Activated naive CD8-positive, alpha-beta T cell treated with anti-CD3 and anti-CD28 coated beads for 36 hours (primary cell): ENCODE results near the gene ACTR2. TPM values are rescaled to one million over a fixed set of nuclear protein-coding genes. Genes with fewer than 3 reads are reported as not detected.
"Not testable (repeated sequence)": the region's sequence is repeated elsewhere in the genome, so short reads cannot be mapped to it uniquely, and the experiment has no call there.

Experiments used
- DNase-seq: peaks from one replicate; pipeline ENCODE4 v3.0.0; 2021
- H3K27ac Mint-ChIP-seq: one replicate; pipeline ENCODE4 v1.8.0; 2022; ENCODE audit warnings: mild to moderate bottlenecking, moderate library complexity, mixed read lengths
- H3K27me3 Mint-ChIP-seq: one replicate; pipeline ENCODE4 v1.8.0; 2022; ENCODE audit warnings: mild to moderate bottlenecking, mixed read lengths
- H3K36me3 Mint-ChIP-seq: one replicate; pipeline ENCODE4 v1.8.0; 2021; ENCODE audit warnings: mild to moderate bottlenecking, mixed read lengths
- H3K4me1 Mint-ChIP-seq: one replicate; pipeline ENCODE4 v1.8.0; 2021; ENCODE audit warnings: mixed read lengths
- H3K4me3 Mint-ChIP-seq: one replicate; pipeline ENCODE4 v1.8.0; 2022; ENCODE audit warnings: mild to moderate bottlenecking, moderate library complexity, mixed read lengths
- H3K9me3 Mint-ChIP-seq: one replicate; pipeline ENCODE4 v1.8.0; 2022; ENCODE audit warnings: mixed read lengths
- total RNA-seq, 2 experiments: library from RNA; stranded (reverse); gene quantifications; one replicate each; pipeline ENCODE4 v1.2.3, GENCODE V29; 2021

The ACTR2 gene
- 100 to 1,000 TPM; 298 to 299 TPM for total RNA-seq

- peaks cover 34% of the 10 kb centered on the region for H3K4me1 Mint-ChIP-seq
- peaks cover 22% of the 10 kb centered on the region for H3K36me3 Mint-ChIP-seq
- H3K27me3 Mint-ChIP-seq: no peaks in the 10 kb centered on the region
- no peaks in the 10 kb centered on the region for H3K9me3 Mint-ChIP-seq
- H3K4me3 Mint-ChIP-seq: peak within 1 kb of the TSS; percentile 96
- peak; percentile 96 for DNase-seq
- peak within 1 kb of the TSS; percentile 98 for H3K27ac Mint-ChIP-seq
These were observed at the start of gene ACTR2 for GRCh38 chr2:65227456-65228262. Gene ACTR2 (plus strand): TSS chr2:65227831. CDS start chr2:65227910, 79 bp downstream.

DNA sequence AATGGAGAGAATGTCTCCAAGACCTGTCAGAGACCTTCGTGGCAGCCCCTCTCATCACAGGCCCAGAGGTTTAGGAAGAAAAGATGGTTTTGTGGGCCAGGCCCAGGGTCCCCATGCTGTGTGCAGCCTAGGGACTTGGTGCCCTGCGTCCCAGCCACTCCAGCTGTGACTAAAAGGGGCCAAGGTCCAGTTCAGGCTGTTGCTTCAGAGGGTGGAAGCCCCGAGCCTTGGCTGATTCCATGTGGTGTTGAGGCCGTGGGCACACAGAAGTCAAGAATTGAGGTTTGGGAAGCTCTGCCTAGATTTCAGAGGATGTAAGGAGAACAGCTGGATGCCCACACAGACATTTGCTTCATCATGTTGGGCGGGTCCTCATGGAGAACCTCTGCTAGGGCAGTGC is 45.1 kb upstream of the ACTR2 start:
- no peak overlapping the region for H3K27ac Mint-ChIP-seq
- H3K27me3 Mint-ChIP-seq: no peaks in the 10 kb centered on the region
- DNase-seq: no peak
- no peak overlapping the region for H3K4me3 Mint-ChIP-seq
- no peaks in the 10 kb centered on the region for H3K36me3 Mint-ChIP-seq
- no peaks in the 10 kb centered on the region for H3K9me3 Mint-ChIP-seq
- peaks cover 4% of the 10 kb centered on the region for H3K4me1 Mint-ChIP-seq

GRCh38 chr2:65183406-65183805 is 44.2 kb upstream of the ACTR2 start:
- not testable (repeated sequence) for H3K4me1 Mint-ChIP-seq, DNase-seq, H3K9me3 Mint-ChIP-seq, H3K27ac Mint-ChIP-seq, H3K27me3 Mint-ChIP-seq, H3K4me3 Mint-ChIP-seq, H3K36me3 Mint-ChIP-seq

DNA sequence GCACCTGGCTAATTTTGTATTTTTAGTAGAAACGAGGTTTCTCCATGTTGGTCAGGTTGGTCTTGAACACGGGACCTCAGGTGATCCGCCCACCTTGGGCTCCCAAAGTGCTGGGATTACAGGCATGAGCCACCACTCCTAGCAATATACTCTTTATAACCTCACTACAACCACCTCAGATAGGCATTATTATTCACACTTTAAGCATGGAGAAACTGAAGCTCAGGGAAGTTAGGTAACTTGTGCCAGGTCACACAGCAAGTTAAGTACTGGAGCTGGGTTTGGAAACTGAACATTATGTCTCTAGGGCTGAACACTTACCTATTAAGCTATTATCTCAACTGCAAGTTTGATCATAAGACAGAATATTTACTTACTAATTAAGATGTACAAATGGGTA is 42.6 kb upstream of the ACTR2 start:
- Mint-ChIP-seq H3K9me3 (no peaks in the 10 kb centered on the region), H3K27me3 (peaks cover 4% of the 10 kb centered on the region), H3K4me3 (no peak overlapping the region), H3K27ac (no peak overlapping the region), H3K4me1 (peaks cover 4% of the 10 kb centered on the region), H3K36me3 (no peaks in the 10 kb centered on the region)
- DNase-seq: no peak

DNA sequence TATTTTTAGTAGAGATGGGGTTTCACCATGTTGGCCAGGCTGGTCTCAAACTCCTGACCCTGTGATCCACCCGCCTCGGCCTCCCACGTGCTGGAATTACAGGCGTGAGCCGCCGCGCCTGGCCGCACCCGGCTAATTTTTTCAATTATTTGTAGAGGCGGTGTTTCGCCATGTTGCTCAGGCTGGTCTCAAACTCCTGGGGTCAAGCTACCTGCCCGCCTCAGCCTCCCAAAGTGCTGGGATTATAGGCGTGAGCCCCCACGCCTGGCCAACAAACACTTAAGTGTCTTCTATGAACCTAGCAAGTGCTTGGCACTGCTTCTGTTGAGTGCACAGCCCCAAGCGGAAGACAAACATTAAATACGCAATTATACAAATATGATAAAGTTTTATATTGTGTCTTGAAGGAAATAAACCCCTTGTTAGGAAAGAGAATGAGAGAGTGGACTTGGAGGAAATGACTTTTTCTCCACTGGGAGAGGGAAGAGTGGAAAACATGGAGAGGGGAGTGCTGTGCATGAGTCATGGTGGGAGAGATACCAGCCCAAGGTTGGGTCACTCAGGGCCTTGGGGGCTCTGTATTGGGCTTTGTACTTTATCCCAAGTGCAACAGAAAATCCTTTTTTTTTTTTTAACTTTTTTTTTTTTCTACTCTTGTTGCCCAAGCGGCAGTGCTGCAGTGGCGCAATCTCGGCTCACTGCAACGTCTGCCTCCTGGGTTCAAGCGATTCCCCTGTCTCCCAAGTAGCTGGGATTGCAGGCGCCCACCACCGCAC is 41.4 kb upstream of the ACTR2 start:
- Mint-ChIP-seq H3K27ac (no peak overlapping the region), H3K4me1 (peaks cover 4% of the 10 kb centered on the region), H3K4me3 (no peak overlapping the region), H3K27me3 (peaks cover 4% of the 10 kb centered on the region), H3K36me3 (no peaks in the 10 kb centered on the region), H3K9me3 (no peaks in the 10 kb centered on the region)
- DNase-seq: no peak

DNA sequence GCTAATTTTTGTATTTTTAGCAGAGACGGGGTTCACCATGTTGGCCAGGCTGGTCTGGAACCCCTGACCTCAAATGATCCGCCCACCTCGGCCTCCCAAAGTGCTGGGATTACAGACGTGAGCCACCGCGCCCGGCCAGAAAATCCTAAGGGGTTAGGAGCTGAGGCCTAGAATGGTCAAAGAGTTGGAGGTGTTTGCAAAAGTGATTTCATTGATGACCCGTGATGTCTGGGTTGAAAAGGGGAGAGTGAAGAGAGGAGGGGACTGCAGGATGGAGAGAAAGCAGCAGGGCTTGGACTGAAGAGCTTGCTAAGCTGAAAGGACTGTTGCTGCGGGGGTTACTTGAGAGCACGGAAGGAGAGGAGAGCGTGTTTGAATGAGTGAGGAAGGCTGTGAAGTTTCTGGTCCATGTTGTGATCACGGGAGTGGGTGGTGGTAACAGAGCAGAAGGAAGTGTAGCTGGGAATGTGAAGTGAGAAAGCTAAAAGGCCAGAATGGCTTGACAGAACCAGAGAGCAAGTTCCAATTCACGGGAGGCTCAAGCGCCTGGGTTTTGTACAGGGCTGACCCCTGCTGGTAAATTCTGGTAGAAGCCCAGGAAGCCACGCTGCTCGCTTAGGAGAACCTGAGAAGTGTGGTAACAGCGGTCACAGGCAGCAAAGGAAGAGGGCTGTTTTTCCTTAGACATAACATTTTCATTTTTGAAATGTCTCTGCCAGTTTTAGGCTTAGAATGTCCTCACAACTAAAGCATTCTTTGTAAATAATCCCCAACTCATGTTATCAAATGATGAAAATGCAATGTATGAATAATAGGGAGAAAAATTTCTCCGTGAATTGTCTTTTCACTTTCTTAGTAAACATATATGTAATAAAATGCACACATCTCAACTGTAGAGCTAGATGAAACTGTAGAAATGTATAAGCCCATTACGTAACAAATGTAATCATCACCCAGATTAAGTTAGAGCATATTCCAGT is 40.5 kb upstream of the ACTR2 start:
- Mint-ChIP-seq H3K9me3 (no peaks in the 10 kb centered on the region), H3K27ac (no peak overlapping the region), H3K4me3 (no peak overlapping the region), H3K36me3 (no peaks in the 10 kb centered on the region), H3K4me1 (peaks cover 4% of the 10 kb centered on the region), H3K27me3 (peaks cover 4% of the 10 kb centered on the region)
- DNase-seq: peak; percentile 56

DNA sequence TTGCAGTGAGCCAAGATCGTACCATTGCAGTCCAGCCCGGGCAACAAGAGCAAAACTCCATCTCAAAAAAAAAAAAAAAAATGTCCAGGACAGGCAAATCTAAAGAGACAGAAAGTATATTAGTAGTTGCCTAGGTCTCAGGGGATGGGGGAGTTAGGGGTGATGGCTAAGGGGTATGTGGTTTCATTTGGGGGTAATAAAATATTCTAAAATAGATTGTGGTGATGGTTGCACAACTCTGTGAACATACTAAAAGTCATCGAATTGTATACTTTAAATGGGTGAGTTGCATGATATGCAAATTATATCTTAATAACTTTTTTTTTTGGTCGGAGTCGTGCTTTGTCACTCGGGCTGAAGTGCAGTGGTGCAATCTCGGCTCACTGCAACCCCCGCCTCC is 34.2 kb upstream of the ACTR2 start:
- no peaks in the 10 kb centered on the region for H3K36me3 Mint-ChIP-seq

DNA sequence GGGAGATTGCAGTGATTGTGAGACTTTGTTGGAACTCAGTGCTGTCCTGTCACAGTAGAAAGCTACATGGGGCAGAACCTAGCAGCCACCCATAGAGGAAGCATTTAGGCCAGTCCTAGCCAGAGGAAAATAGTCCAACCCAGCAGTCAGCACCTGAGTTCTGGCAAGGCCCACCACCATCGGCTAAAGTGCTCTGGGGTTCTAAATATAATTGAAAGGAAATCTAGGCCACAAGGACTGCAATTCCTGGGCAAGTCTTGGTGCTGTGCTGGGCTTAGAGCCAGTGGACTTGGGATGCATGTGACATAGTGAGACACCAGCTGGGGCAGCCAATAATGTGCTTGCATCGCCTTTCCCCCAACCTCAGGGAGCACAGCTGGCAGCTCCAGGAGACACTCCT is 28.9 kb upstream of the ACTR2 start:
- Mint-ChIP-seq H3K4me3 (no peak overlapping the region), H3K4me1 (no peaks in the 10 kb centered on the region), H3K36me3 (no peaks in the 10 kb centered on the region), H3K27ac (no peak overlapping the region), H3K27me3 (no peaks in the 10 kb centered on the region), H3K9me3 (no peaks in the 10 kb centered on the region)
- no peak for DNase-seq

More for the DNA sequence above, 34.2 kb upstream of the ACTR2 start:
- Mint-ChIP-seq H3K9me3 (no peaks in the 10 kb centered on the region), H3K27ac (no peak overlapping the region), H3K4me1 (no peaks in the 10 kb centered on the region), H3K4me3 (no peak overlapping the region), H3K27me3 (peaks cover 4% of the 10 kb centered on the region)
- DNase-seq: no peak

GRCh38 chr2:65199166-65199565 is 28.5 kb upstream of the ACTR2 start:
- Mint-ChIP-seq H3K27me3 (no peaks in the 10 kb centered on the region), H3K9me3 (no peaks in the 10 kb centered on the region), H3K4me1 (no peaks in the 10 kb centered on the region), H3K4me3 (no peak overlapping the region), H3K36me3 (no peaks in the 10 kb centered on the region), H3K27ac (no peak overlapping the region)
- no peak for DNase-seq

DNA sequence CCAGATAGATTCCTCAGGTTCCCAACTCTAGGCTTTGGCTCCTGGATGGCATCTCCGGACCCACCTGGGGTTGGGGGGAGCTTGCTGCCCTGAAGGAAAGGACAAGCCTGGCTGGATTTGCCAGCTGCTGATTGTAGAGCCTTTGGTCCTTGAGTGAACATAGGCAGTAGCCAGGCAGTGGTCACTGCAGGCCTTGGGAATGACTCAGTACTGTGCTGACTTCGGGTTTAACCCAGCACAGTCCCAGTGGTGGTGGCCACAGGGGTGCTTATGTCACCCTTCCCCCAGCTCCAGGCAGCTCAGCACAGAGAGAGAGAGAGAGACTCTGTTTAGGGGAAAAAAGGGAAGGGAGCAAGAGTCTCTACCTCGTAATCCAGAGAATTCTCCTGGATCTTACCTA is 27.7 kb upstream of the ACTR2 start:
- H3K27me3 Mint-ChIP-seq: no peaks in the 10 kb centered on the region
- H3K27ac Mint-ChIP-seq: no peak overlapping the region
- H3K36me3 Mint-ChIP-seq: no peaks in the 10 kb centered on the region
- H3K4me1 Mint-ChIP-seq: no peaks in the 10 kb centered on the region
- DNase-seq: no peak
- no peaks in the 10 kb centered on the region for H3K9me3 Mint-ChIP-seq
- no peak overlapping the region for H3K4me3 Mint-ChIP-seq

- Mint-ChIP-seq H3K36me3 (peaks cover 4% of the 10 kb centered on the region), H3K9me3 (no peaks in the 10 kb centered on the region), H3K4me3 (no peak overlapping the region), H3K27me3 (no peaks in the 10 kb centered on the region), H3K27ac (no peak overlapping the region), H3K4me1 (no peaks in the 10 kb centered on the region)
- DNase-seq: no peak
These were observed 23.0 kb upstream of the ACTR2 start for GRCh38 chr2:65204461-65205210.

- Mint-ChIP-seq H3K9me3 (no peaks in the 10 kb centered on the region), H3K27me3 (no peaks in the 10 kb centered on the region), H3K4me1 (no peaks in the 10 kb centered on the region), H3K36me3 (peaks cover 4% of the 10 kb centered on the region), H3K4me3 (no peak overlapping the region), H3K27ac (no peak overlapping the region)
- no peak for DNase-seq
These were observed 15.5 kb upstream of the ACTR2 start for GRCh38 chr2:65212115-65212514.

GRCh38 chr2:65212619-65213018 is 15.0 kb upstream of the ACTR2 start:
- Mint-ChIP-seq H3K9me3 (no peaks in the 10 kb centered on the region), H3K4me1 (no peaks in the 10 kb centered on the region), H3K27me3 (no peaks in the 10 kb centered on the region), H3K27ac (no peak overlapping the region), H3K36me3 (peaks cover 4% of the 10 kb centered on the region), H3K4me3 (no peak overlapping the region)
- DNase-seq: no peak

DNA sequence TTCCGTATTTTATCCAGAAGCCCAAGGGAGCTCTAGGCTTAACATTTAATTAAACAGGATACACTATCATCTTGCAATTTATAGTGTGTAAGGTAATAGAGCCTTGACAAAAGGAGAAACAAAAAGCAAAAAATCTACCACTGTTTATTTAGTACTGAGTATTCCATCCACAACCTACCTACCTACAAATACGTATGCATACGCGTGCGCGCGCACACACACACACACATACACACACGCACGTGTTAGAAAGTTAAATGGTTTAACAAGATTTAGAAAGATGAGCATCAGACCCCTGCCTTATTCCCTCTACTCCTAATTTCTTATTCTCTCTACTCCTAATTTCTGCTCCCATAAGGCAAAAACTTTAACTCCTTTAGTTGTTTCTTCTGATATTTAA is 14.6 kb upstream of the ACTR2 start:
- Mint-ChIP-seq H3K27ac (no peak overlapping the region), H3K27me3 (no peaks in the 10 kb centered on the region)

More for the DNA sequence above, 14.6 kb upstream of the ACTR2 start:
- H3K4me3 Mint-ChIP-seq: no peak overlapping the region
- H3K9me3 Mint-ChIP-seq: no peaks in the 10 kb centered on the region
- peaks cover 4% of the 10 kb centered on the region for H3K36me3 Mint-ChIP-seq
- DNase-seq: no peak
- no peaks in the 10 kb centered on the region for H3K4me1 Mint-ChIP-seq
